HG02840 (cell line): ENCODE data around the gene RPL28.

ENCODE experiments used
- ATAC-seq: cut with Tn5 transposase; IDR thresholded peaks from one replicate; pipeline ENCODE4 v1.9.1; 2021; ENCODE audit warnings: mild to moderate bottlenecking, moderate library complexity, moderate number of reproducible peaks; ENCODE audit not compliant: unreplicated experiment, low FRiP score

RPL28 gene

DNA sequence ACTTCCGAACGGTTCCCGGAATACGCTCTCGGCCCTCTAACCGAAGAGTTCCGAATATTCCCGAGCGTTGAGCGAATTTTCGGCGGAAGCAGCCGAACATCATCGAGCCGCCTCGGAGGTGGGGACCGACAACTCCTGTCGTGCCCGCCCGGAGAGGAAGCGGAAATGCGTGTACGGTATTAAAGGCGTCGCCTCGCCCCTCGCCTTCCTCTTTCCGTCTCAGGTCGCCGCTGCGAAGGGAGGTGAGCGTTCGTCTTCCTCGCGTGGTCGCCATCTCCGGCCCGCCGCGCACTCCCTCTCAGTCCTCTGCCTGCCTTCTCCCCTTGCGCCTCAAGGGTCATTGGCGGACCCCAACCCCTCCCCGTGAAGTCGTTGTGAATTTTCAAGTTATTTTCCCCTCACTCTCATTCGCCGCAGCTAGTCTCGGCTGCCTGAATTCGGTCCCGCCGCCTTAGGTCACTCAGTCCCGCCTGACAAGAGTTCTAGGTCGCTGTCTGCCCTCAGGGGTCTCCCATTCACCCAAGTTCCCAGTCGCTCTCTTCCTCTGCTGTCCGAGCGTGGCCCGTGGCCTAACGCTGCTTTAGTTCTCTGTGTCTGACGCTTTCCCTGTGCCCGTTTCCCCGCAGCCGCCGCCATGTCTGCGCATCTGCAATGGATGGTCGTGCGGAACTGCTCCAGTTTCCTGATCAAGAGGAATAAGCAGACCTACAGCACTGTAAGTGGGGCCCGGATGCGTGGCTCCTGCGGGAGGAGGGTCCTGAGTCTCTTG is at the start of gene RPL28:
TSS of gene RPL28 (plus strand) at position 209 of the 769 bp plus-strand sequence. CDS start at position 635, 426 bp downstream.
- peak; percentile 65 for ATAC-seq

DNA sequence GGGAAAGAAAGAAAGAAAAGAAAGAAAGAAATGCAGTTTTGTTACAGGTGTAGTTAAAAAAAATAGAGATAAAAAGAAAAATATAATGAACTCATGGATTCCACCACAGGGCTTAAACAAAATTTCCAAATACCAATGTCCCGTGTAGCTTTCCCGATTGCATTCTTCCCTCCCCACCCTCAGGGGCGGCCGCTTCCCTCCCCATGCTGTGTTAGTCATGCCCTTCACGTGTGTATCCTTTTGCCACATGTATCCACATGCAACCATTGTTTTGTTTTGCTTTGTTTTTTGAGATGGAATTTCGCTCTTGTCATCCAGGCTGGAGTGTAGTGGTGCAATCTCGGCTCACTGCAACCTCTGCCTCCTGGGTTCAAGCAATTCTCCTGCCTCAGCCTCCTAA is 49.6 kb upstream of the RPL28 start:
- ATAC-seq = no peak

DNA sequence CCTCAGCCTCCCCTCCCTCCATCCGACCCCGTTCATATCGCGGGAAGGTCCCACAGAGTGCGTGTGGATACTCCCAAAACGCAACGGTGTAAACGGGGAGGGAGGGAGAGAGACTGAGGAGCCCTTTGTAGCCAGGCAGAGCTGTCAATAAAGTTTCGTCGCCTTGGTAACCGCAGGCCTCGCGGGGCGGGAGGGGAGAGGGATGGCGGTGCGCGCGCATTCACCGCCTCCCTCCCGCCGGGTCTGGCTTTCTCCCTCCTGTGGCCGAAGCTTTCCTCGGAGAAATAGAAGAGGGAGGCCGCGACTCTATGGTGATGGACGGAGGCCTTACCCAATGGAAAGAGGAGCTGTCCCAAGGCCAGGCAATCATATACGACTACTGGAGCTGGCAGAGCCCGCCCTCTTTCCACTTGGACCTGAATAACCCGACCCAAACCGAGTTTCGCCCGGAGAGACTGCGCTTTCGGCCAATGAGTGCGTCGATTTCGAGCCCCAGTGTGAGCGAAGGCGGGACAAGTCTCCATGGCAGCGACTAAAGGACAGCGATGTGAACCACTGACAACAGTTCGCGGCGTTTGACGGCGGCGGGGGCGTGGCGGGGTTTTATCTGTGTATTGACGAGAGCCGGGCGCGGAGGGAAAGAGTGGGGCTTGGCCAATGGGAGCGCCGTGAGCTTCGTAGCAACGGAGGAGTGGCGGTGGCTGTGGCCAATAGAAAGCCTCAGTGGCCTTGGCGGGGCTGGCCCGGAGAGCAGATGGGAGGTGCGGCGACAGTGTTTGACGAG is 46.4 kb upstream of the RPL28 start, which contains the start of gene KMT5C:
TSS of gene KMT5C (plus strand) at position 772 of the 784 bp plus-strand sequence. CDS start 2,061 bp downstream, outside the sequence.
- peak; percentile 88 for ATAC-seq

DNA sequence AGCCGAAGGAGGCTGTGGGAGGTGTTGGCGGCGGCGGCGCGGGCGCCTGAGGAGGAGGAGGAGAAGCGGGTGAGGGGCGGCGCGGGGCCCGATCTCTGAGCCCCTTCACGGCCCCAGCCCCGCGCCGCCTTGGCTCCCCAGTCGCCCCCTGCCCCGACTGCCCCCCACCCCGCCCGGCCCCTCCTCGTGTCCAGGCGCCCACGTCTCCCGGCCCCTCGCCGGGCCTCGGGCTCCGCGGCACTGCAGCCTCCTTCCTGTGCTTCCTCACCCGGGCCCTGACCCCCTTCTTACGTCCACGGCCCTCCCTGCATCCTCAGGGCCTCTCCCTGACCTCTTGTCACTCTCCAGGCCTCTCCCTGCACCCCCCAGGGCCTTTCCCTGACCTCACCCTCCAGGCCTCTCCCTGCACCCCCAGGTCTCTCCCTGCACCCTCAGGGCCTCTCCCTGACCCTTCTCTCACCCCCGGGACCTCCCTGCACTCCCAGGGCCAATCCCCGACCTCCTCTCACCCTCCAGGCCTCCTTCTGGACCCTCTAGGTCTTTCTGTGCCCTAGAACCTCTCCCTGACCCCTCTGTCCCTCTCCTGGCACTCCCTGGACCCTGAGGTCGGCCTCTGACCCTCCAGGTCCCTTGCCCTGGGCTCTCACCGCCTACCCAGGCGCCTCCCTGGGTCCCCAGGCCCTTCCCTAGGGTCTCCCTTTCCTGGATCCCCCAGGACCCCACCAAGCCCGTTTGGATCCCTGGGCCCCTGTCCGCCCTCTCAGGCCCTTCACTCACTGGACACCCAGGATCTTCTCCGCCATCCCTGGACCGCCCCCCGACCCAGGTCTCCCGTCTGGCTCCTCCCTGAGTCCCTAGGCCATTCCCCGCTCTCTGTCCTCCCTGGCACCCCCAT is 45.6 kb upstream of the RPL28 start:
- no peak for ATAC-seq

DNA sequence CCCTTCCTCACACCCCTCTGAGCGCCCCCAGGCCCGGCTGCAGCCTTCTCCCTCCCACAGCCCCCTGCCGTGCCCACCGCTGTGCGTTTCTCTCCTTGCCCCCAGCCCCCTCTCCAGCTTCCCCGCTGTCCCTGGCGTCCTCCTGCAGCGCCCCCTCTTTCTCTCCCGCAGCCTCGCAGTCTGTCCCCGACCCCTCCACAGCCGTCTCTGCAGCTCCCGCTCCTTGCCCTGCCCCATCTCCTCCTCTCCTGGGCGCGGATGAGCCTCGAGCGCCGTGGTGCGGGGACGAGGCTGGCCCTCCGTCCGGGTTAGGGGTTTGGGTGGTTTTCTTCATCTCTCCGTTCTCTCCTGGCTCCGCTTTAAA is 45.0 kb upstream of the RPL28 start:
- ATAC-seq = no peak

DNA sequence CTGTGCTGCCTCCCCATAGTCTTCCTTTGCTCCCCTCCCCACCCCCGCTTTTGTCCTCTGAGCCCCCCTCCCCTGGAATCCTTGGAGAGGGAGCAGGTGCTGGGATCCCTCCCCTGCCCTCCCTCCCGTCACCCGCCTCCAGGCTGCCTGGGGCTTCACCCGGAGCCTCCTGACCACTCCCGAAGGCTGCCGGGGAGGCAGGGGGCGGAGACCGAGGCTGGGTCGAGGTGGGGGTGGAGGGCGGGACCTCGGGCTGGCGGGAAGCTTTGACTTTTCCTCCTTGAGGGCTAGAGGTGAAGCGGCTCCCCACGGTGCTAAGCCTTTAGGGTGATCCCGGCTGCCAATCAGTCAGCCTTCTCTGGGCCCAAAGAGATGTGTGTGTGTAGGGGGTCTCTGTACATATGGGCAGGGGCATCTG is 44.6 kb upstream of the RPL28 start:
- no peak for ATAC-seq

DNA sequence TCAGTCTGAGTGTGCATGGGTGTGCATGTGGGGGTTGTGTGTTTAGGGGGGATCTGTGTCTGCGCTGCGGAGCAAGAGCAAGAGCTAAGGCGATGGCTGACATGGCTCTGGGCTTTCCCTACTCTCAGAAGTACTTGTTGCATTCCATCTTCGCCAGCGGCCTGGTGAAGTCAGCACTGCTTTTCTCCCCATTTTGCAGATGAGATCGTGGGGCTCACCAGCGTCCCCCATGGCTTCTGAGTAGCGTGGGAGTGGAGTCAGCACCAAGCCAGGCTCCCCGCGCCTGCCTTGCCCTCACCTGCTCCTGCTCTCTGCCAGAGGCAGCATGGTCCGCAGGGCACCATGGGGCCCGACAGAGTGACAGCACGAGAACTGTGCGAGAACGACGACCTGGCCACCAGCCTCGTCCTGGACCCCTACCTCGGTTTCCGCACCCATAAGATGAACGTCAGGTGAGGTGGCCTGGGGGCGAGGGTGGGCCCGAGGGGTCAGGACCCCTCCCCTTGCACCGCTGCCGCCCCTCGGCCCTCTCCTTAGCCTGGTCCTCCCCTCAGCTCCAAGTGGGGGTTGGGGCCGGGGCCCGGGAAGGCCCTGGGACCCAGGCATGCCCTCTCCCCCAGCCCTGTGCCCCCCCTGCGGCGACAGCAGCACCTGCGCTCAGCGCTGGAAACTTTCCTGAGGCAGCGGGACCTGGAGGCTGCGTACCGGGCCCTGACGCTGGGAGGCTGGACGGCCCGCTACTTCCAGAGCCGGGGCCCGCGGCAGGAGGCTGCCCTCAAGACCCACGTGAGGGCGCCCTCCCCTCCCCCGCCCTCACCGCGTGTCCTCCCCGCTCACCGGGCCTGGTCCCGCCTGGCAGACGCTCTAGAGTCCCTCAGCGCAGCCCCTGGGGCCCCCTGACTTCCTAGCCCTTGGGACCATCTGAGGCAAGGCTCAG is 43.9 kb upstream of the RPL28 start:
- ATAC-seq = no peak

DNA sequence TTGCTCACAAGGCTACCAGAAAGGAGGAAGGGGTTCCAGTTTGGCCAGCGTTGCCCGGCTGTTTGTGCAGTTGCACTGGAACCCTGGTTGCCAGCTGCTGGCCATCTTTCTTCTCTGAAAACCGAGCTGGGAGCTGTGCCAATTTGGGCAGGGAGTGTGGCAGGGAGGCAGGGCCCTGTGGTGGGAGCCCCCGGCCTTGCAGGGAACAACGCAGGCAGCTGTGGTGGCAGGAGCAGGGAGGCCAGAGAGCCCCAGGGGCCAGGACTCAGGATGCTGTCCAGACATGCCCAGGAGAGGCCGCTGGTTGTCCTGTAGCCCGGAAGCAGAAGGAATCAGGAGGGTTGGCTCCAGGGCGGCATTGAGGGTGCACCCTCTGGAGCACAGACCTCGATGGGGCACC is 41.3 kb upstream of the RPL28 start:
- no peak for ATAC-seq

DNA sequence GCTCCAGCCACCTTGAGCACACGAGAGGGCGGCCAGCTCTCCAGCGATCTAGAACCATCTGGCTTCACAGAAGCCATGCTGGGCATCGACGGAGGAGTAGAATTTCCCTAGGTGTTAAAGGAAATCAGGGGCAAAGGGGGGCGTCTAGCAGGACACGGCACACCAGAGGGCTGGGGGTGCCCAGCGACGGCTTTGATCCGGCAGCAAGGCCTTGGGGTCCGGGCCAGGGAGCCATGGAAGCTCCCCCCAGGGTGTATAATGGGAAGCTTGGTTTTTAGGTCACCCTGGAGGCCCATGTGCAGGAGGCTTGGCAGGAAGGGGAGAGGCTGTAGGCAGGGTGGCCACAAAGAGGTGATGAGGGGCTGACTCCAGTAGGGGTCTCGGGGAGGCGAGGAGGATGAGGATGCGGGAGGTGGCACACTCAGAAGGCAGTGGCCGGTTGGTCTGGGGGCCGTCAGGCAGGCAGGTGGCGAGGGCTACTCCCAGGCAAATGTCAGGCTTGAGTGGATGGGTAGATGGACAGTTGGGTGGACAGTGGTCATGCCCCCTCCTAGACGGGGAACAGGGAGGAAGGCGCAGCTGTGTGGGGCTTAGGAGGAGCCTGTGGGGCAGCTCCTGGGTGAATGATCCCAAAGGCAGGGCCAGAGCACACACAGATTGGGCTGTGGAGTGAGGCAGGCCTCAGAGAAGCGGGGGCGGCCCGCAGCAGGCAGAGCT is 40.5 kb upstream of the RPL28 start:
- no peak for ATAC-seq

DNA sequence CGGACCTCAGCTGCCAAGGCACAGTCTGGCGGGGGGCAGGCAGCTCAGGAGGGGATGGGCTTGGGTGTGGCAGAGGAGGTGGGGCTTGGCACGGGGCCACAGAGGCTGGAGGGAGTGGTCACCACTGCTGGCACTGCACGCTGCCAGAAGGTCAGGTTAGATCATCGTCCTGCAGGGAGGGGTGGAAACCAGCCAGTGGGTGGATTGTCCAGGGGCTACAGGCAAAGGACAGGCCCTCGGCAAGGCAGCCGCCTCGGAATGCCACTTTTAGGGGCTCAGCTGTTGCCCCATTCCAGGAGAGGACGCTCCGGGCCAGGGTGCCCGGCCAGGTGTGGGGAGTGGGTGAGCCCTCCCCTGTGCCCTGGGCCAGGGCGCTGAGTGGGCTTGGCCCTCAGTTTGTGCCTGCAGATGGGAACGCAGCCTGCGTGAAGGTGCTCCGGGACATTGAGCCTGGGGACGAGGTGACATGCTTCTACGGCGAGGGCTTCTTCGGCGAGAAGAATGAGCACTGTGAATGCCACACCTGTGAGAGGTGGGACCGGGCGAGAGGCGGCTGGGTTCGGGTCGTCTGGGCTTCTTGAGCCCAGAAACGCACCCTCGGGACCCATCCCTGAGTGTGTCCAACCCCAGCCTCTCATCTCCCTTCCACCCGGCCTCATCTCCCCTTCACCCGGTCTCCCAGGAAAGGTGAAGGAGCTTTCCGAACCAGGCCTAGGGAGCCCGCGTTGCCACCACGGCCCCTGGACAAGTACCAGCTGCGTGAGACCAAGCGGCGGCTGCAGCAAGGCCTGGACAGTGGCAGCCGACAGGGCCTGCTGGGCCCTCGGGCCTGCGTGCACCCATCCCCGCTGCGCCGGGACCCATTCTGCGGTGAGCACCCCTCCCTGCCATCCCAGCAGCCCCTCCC is 39.7 kb upstream of the RPL28 start:
- ATAC-seq = no peak

DNA sequence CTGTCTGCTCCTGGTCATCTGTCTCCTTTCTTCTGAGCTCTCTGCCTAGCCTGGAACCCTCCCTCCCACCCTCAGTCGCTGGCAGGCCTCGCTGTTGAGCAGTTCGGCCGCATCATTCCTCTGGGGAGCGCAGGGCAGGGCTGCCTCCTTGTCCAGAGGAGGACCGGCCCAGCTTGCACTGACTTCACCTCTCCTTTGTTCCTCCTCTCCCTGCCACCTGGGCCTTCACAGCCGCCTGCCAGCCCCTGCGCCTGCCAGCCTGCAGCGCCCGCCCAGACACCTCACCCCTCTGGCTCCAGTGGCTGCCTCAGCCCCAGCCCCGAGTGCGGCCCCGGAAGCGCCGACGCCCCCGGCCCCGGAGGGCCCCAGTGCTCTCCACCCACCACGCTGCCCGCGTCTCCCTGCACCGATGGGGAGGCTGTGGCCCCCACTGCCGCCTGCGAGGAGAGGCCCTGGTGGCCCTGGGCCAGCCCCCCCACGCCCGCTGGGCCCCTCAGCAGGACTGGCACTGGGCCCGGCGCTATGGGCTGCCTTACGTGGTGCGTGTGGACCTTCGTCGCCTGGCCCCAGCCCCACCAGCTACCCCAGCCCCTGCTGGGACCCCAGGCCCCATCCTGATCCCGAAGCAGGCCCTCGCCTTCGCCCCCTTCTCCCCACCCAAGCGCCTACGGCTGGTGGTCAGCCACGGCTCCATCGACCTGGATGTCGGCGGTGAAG is 38.8 kb upstream of the RPL28 start:
- no peak for ATAC-seq

DNA sequence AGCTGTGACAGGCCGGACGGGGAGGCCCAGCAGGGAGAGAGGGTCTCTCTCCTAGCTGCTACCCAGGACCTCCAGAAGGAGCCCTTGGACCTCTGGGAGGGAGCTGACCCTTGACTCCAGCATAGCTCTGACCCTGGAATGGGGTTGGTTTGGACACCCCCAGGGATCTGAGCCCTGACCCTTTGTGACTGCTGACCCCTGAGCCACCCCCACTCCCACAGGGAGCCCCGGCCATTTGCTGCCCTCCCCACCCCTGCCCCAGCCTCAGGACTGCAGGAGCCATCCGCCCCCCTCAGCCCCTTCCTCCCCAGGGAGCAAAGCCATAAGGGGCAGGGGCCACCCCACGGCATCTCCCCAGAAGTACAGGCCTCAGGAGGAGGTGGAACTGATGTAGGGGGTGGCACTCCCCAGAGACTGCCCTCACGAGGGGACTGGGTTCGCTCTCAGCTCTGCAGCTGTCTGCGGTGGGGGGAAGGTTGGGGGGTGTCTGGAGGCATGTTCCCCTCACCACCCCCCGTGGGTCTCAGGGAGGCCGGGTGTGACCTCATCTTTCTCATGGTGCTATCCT is 38.2 kb upstream of the RPL28 start:
- ATAC-seq = no peak

DNA sequence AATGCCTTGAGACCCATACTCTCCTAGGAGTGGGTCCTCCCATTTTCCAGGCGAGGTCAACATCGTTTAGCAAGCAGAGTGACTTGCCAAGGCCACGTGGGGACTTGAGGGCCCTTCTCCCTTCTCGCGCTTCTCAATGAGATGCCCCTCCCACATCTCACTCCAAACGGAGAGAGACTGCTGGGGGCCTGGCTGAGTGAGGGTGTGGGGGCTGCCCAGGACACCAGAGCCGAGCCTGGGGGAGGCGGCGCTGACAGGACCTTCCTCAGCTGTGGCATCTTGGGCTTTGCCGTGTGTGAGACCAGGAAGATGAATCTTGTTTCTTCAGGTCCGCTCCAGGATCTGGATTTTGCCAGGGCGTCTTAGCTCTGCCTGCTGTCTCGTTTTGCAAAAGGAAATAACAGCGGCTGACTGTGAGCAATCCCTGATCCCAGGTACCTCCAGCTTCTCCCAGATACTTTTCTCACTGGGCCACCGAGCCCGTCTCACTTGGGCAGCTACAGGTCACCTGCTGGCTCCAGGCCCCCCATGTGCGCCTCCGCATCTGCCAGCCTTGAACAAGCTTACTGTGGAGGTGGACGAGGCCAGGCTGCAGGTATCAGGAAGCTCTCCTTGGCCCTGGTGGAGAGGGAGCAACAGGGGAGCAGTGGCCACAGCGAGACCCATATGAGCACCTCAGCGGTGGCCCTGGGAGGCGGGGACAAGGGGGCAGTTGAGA is 37.3 kb upstream of the RPL28 start:
- ATAC-seq = no peak

DNA sequence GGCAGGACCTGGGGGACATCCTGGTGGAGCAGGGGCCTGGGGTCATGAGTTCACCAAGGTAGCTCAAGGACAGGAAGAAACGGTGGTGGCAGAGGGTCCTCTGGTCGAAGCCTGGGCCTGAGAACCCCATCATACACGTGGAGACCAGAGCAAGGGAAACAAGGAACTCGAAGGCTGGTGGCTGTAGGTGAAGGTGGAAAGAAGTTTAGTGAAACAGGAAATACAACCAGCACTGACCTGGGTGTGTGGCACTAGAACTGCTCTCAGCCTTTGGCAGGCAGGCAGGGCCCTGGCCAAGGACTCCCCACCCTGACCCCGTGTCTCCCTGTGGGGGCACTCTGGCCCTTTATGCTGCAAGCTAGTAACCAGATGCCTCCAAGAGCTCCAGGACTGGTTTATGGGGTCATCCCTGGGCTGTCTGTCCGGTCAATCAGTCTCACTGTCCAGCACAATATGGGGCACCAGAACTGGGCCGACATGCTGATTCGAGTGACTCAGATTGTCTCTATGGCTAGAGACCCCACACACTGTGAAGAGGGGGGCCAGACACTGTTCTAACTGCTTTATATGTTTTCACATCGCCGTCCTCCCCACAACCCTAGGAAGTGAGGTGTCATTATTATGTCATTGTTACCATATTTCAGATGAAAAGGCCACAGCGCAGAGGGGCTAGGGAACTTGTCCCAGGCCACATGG is 35.0 kb upstream of the RPL28 start:
- ATAC-seq = no peak

DNA sequence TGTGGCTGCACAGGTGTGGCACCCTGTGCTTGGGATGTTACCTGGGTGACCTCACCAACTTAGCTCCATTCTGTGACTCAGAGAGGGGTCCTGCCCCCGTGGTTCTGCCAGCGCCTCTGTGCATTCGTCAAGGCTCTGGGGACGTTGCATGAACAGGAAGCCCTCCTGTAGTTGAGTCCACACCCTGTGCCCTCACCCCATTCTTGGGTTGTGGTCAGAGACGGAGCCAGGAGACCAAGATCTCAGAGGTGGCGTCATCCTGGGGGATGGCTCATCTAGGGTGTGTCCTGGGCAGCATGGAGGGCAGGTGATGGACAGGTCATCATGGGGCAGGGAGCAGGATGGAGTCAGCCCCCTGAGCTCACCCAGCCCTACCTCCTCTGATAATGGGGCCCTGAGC is 33.7 kb upstream of the RPL28 start:
- ATAC-seq = no peak
